HEK293 (cell line): ENCODE measurements around the gene VTA1.

Experiments
- AEBP2 ChIP-seq: fragments of 450-650 bp; formaldehyde crosslinking; IDR thresholded peaks from 2 replicates; pipeline ENCODE4 v1.5.1; 2016; ENCODE audit warnings: missing biosample characterization, missing genetic modification characterization, borderline replicate concordance
- CTCF ChIP-seq: fragments of 450-650 bp; formaldehyde crosslinking; IDR thresholded peaks from 2 replicates; pipeline ENCODE4 v1.5.1; 2016; ENCODE audit warnings: missing biosample characterization, missing genetic modification characterization
- EGR2 ChIP-seq: fragments of 450-650 bp; formaldehyde crosslinking; IDR thresholded peaks from 2 replicates; pipeline ENCODE4 v1.5.1; 2016; ENCODE audit warnings: low read depth, missing biosample characterization, missing genetic modification characterization
- ZNF174 ChIP-seq: fragments of 450-650 bp; formaldehyde crosslinking; IDR thresholded peaks from 2 replicates; pipeline ENCODE4 v1.5.0; 2017; ENCODE audit warnings: missing biosample characterization, mild to moderate bottlenecking, missing genetic modification characterization
- ZNF280D ChIP-seq: fragments of 450-650 bp; formaldehyde crosslinking; IDR thresholded peaks from 2 replicates; pipeline ENCODE4 v1.5.1; 2016; ENCODE audit warnings: missing biosample characterization, missing genetic modification characterization
- ZNF426 ChIP-seq: fragments of 450-650 bp; formaldehyde crosslinking; IDR thresholded peaks from 2 replicates; pipeline ENCODE4 v1.5.1; 2017; ENCODE audit warnings: missing biosample characterization, missing genetic modification characterization, mild to moderate bottlenecking, inconsistent platforms, moderate library complexity

- TF ChIP-seq ZNF280D (tag by site-specific recombination) (no peak), EGR2 (tag by site-specific recombination) (no peak), ZNF174 (no peak), CTCF (tag by site-specific recombination) (no peak), AEBP2 (tag by site-specific recombination) (no peak), ZNF426 (tag by site-specific recombination) (no peak)
These were observed 28.1 kb upstream of the VTA1 start for GRCh38 chr6:142118925-142119324.
